Suppressor macrophage (primary cell): Measurements from ENCODE around the gene KCNIP3.
"Not testable (repeated sequence)": the region's sequence is repeated elsewhere in the genome, so short reads cannot be mapped to it uniquely, and the experiment has no call there.

Experiments
- DNase-seq, 4 experiments: peaks; one replicate each; pipeline ENCODE4 v3.0.0-alpha.2; 2020 to 2022

KCNIP3 gene

GRCh38 chr2:95387358-95387757, 90.2 kb downstream of the KCNIP3 start:
- no peak for DNase-seq

- DNase-seq, result no peak
These were observed 91.0 kb downstream of the KCNIP3 start for GRCh38 chr2:95388091-95388692.

- DNase-seq, result no peak
These were observed 91.7 kb downstream of the KCNIP3 start for GRCh38 chr2:95388856-95389244.

GRCh38 chr2:95389245-95390119, 92.3 kb downstream of the KCNIP3 start:
- peak; percentile 61 to 81 (median 74) for DNase-seq

- no peak for DNase-seq
These were observed 93.2 kb downstream of the KCNIP3 start for GRCh38 chr2:95390272-95390880.

GRCh38 chr2:95390881-95391321, 93.8 kb downstream of the KCNIP3 start:
- DNase-seq, result no peak

GRCh38 chr2:95391641-95392310, 94.6 kb downstream of the KCNIP3 start:
- no peak for DNase-seq

GRCh38 chr2:95392320-95392719, 95.2 kb downstream of the KCNIP3 start:
- no peak for DNase-seq

GRCh38 chr2:95392730-95393455, 95.7 kb downstream of the KCNIP3 start:
- DNase-seq, result no peak

- no peak for DNase-seq
These were observed 96.8 kb downstream of the KCNIP3 start for GRCh38 chr2:95393901-95394300.

- no peak for DNase-seq
These were observed 101.9 kb downstream of the KCNIP3 start for GRCh38 chr2:95399061-95399460.

- no peak for DNase-seq
These were observed 104.3 kb downstream of the KCNIP3 start for GRCh38 chr2:95401480-95401879.

GRCh38 chr2:95402004-95402369, 104.8 kb downstream of the KCNIP3 start:
- not testable (repeated sequence) for DNase-seq

GRCh38 chr2:95402370-95403203, 105.4 kb downstream of the KCNIP3 start, which contains the start of gene FAHD2A:
TSS of gene FAHD2A (plus strand) at chr2:95402708. CDS start at chr2:95405559, 2,851 bp downstream.
- peak; percentile 95 to 98 (median 96) for DNase-seq

- peak; percentile 48 to 72 (median 64) for DNase-seq
These were observed 106.1 kb downstream of the KCNIP3 start for GRCh38 chr2:95403204-95403721.

GRCh38 chr2:95403824-95404223, 106.7 kb downstream of the KCNIP3 start:
- DNase-seq, result not testable (repeated sequence)

- not testable (repeated sequence) for DNase-seq
These were observed 107.5 kb downstream of the KCNIP3 start for GRCh38 chr2:95404676-95405075.

GRCh38 chr2:95411239-95411638, 114.1 kb downstream of the KCNIP3 start:
- not testable (repeated sequence) for DNase-seq

- DNase-seq, result peak; percentile 70 to 87 (median 80)
These were observed 117.0 kb downstream of the KCNIP3 start for GRCh38 chr2:95414015-95414594.

GRCh38 chr2:95415138-95415537, 118.0 kb downstream of the KCNIP3 start:
- DNase-seq, result not testable (repeated sequence)
